Large intestine (tissue), 3 donors: ENCODE measurements around the gene INVS. TPM values are rescaled to one million over a fixed set of nuclear protein-coding genes. Genes with fewer than 3 reads are reported as not detected.
"Not testable (repeated sequence)": the region's sequence is repeated elsewhere in the genome, so short reads cannot be mapped to it uniquely, and the experiment has no call there.

Source experiments
- DNase-seq, 2 donors: peaks; one replicate each; pipeline versions ENCODE4 v3.0.0 to v3.0.0-alpha.2; 2013
- H3K27ac ChIP-seq: one replicate; pipeline ENCODE4 v1.5.1; 2013; ENCODE audit warnings: low read length
- H3K27me3 ChIP-seq: 2 replicates; pipeline ENCODE4 v1.6.1; 2013; ENCODE audit warnings: low read length; ENCODE audit not compliant: control insufficient read depth, insufficient read depth
- H3K36me3 ChIP-seq: 2 replicates; pipeline ENCODE4 v1.6.1; 2013; ENCODE audit warnings: low read length; ENCODE audit not compliant: control insufficient read depth, insufficient read depth
- H3K4me1 ChIP-seq: one replicate; pipeline ENCODE4 v1.6.1; 2013; ENCODE audit warnings: low read length; ENCODE audit not compliant: control insufficient read depth, insufficient read depth
- H3K4me3 ChIP-seq: one replicate; pipeline ENCODE4 v1.5.1; 2013; ENCODE audit warnings: low read length
- H3K9me3 ChIP-seq: one replicate; pipeline ENCODE4 v1.6.1; 2013; ENCODE audit warnings: mild to moderate bottlenecking, low read depth, low read length, moderate library complexity; ENCODE audit not compliant: control insufficient read depth
- WGBS: methylation state at CpG from one replicate; pipeline ENCODE4 v1.1.5; 2013; ENCODE audit warnings: low lambda C conversion rate; ENCODE audit not compliant: insufficient coverage; 5-methylcytosine and 5-hydroxymethylcytosine counted together
- polyA plus RNA-seq: library from polyadenylated mRNA; unstranded; fragments of 120-200 nt; gene quantifications from one replicate; pipeline ENCODE4 v1.2.1, GENCODE V29; 2013

Gene INVS
- polyA plus RNA-seq, 1 donor = 15.8 TPM

DNA sequence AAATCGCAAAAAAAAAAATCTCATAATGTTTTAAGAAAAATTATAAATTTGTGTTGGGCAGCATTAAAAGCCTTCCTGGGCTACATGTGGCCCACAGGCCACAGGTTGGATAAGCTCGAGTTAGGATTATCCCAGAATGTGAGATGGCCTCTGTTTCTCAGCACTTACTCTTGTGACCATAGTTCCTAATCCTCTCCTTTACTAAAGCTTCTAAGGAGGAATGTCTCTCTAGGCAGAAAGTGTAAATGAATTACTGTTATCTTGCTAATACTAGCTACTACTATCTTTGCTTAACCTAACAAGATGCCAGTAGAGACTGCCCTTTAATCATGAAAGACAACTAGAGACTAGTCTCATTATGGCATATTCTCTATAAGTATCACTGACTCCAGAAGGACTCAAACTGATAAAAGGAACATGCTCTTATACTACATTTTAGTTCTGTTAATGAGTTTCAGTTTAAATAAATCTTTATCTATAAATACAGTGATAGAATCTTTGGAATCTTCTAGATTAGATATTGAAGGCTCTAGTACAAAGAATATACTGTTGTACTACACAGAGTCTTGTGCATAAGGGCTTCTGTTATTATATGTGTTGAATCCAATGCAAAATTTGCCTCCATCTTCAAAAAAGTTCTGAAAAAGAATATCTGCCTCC is 13.8 kb downstream of the INVS start:
- Histone ChIP-seq H3K27ac (no peak overlapping the region), H3K4me1 (no peaks in the 10 kb centered on the region), H3K9me3 (no peaks in the 10 kb centered on the region), H3K27me3 (no peaks in the 10 kb centered on the region), H3K36me3 (peaks cover 11% of the 10 kb centered on the region), H3K4me3 (no peak overlapping the region)
- WGBS = 60% methylated on average over 1 of the region's 2 CpGs
- no peak for DNase-seq

DNA sequence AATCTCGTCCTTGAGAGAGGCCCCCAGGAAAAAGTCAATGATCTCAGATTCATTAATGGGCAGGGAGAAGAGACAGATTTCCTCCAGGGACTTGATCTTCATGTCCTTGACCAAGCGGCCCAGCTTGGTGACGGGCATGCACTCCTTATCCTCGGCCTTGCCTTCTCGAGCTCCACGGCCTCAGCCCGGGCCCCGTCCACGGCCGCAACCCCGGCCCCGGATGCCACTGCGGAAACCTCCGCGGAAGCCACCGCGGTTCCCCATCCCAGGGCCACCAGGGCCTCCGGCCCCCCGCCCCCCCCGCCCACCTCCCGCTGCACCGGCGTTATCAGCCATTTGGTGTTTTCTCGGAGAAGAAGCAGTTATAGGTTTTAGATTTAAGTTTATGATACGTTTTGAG is 18.3 kb downstream of the INVS start:
- no peaks in the 10 kb centered on the region for H3K9me3 ChIP-seq
- no peaks in the 10 kb centered on the region for H3K27me3 ChIP-seq
- H3K36me3 ChIP-seq = peaks cover 5% of the 10 kb centered on the region
- H3K27ac ChIP-seq = no peak overlapping the region
- H3K4me3 ChIP-seq = no peak overlapping the region
- no peaks in the 10 kb centered on the region for H3K4me1 ChIP-seq
- DNase-seq = no peak
- WGBS = 100% methylated on average over 1 of the region's 25 CpGs

DNA sequence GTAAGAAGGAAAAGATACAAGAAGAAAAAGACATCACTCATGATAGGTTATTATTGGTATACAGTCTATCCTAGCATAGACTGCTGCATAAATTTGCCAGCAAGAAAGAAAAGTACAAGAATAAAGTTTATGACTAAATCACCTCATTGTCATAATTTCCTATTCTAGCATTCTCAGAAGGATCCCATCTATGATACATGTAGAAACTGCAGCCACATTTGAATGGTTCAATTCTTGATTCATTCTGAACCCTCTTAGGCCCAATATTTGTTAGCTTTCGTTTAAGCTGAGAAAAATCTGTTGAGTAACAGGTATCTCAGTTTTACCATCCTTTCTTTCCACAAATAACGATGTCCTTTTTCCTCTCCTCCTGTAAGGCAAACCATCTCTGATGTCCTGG is 21.2 kb downstream of the INVS start:
- H3K36me3 ChIP-seq = peaks cover 5% of the 10 kb centered on the region
- H3K27ac ChIP-seq = no peak overlapping the region
- H3K4me1 ChIP-seq = no peaks in the 10 kb centered on the region
- DNase-seq = no peak
- WGBS = 100% methylated on average over 2 of the region's 2 CpGs
- no peaks in the 10 kb centered on the region for H3K9me3 ChIP-seq
- H3K27me3 ChIP-seq = no peaks in the 10 kb centered on the region
- no peak overlapping the region for H3K4me3 ChIP-seq

DNA sequence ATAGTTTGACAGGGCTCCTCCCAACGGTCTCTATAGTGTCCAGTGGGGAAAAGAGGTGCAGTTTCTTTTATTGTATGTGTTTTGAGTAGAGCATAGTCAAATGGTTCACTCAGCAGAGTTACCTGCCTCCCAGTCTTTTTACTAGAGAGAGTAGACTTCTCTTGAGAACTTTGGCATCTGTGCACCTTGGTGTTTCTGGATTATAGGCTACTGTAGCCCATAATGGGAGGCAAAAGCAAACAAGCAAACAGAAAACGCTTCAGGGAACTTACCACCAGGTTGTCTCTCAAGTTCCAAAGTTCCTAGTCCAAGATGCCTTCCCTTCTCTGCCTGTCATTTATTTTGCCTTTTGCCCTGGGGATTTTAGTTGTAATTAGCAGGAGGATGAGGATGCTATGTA is 26.2 kb downstream of the INVS start:
- H3K36me3 ChIP-seq = peaks cover 7% of the 10 kb centered on the region
- no CpG with 5 or more reads among the region's 2 CpGs for WGBS
- no peak for DNase-seq
- no peaks in the 10 kb centered on the region for H3K9me3 ChIP-seq
- no peak overlapping the region for H3K4me3 ChIP-seq
- H3K27ac ChIP-seq = no peak overlapping the region
- no peaks in the 10 kb centered on the region for H3K27me3 ChIP-seq
- H3K4me1 ChIP-seq = no peaks in the 10 kb centered on the region

DNA sequence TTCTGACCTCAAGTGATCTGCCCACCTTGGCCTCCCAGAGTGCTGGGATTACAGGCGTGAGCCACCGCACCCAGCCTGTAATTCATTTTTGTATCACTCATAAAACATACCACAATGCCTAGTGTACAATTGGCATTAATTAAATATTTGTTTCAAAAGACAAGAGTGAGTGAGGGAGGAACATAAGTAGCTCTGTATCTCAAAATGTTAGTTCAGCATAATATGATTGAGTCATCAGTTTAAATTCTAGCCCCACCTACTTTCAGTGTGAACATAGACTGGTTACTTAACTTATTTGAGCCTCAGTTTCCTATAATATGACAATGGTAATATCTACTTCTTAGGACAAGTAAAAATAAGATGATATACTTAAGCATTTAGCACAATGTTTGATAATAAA is 26.9 kb downstream of the INVS start:
- H3K27me3 ChIP-seq = no peaks in the 10 kb centered on the region
- WGBS = no CpG with 5 or more reads among the region's 2 CpGs
- H3K36me3 ChIP-seq = peaks cover 7% of the 10 kb centered on the region
- no peak overlapping the region for H3K4me3 ChIP-seq
- no peaks in the 10 kb centered on the region for H3K9me3 ChIP-seq
- no peak overlapping the region for H3K27ac ChIP-seq
- no peak for DNase-seq
- H3K4me1 ChIP-seq = no peaks in the 10 kb centered on the region

DNA sequence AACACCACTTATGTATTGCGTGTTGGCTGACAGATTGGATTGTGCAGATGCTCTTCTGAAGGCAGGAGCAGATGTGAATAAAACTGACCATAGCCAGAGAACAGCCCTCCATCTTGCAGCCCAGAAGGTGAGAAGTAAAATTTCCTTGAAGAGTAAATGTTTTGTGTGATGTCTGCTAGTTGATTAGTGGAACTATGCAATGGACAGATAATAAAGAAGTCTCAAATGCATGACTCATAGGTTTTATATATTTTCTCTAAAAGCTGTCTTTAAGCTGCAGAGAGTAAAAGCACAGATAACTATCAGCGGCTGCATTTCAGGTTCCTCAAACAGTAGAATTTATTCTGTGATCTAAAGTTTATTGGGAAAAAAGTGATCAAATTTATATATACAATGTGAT is 27.4 kb downstream of the INVS start:
- no peaks in the 10 kb centered on the region for H3K27me3 ChIP-seq
- H3K27ac ChIP-seq = no peak overlapping the region
- no peaks in the 10 kb centered on the region for H3K9me3 ChIP-seq
- peaks cover 4% of the 10 kb centered on the region for H3K36me3 ChIP-seq
- H3K4me3 ChIP-seq = no peak overlapping the region
- WGBS = 100% methylated on average over 1 of the region's 2 CpGs
- H3K4me1 ChIP-seq = no peaks in the 10 kb centered on the region
- no peak for DNase-seq

DNA sequence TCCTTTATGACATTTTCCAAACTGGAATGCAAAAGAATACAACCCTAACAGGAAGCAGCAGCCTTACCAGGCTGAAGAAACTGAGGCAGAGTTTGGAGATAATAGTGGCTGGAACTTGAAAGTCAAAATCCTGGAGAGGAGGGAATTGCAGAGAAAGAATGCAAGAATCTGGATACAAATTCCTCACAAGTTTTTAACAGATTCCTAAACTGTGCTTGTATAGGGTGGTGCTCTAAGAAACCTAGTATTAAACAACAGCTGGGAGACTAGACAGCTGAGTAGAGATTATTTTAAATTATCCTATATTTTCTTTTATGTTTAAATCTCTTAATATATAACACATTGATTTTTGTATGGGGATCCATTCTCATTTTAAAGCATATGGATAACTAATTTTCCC is 30.7 kb downstream of the INVS start:
- Histone ChIP-seq H3K36me3 (peaks cover 7% of the 10 kb centered on the region), H3K27ac (no peak overlapping the region), H3K4me1 (no peaks in the 10 kb centered on the region), H3K27me3 (no peaks in the 10 kb centered on the region), H3K4me3 (no peak overlapping the region), H3K9me3 (no peaks in the 10 kb centered on the region)
- DNase-seq = no peak

DNA sequence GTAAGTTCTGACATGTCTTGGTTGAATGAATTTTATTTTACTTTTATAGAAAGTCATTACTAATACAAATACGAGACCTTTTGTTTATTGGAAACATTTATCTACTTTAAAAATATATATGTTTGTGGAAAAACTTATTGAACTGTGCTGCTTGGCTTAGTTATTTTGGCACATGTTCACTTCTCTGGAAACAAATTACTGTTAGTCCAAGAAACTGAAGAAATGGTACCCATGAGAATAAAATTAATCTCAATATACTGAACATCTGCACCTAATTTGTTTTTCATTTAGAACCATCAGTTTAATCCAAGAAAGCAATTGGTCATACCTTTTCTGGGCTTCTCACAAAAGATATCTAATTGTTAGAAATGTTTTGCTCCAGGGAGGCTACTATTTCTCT is 32.2 kb downstream of the INVS start:
- 83% methylated on average over 1 of the region's 1 CpG for WGBS
- Histone ChIP-seq H3K4me1 (no peaks in the 10 kb centered on the region), H3K27ac (no peak overlapping the region), H3K27me3 (no peaks in the 10 kb centered on the region), H3K36me3 (peaks cover 7% of the 10 kb centered on the region), H3K4me3 (no peak overlapping the region), H3K9me3 (no peaks in the 10 kb centered on the region)
- DNase-seq = no peak

DNA sequence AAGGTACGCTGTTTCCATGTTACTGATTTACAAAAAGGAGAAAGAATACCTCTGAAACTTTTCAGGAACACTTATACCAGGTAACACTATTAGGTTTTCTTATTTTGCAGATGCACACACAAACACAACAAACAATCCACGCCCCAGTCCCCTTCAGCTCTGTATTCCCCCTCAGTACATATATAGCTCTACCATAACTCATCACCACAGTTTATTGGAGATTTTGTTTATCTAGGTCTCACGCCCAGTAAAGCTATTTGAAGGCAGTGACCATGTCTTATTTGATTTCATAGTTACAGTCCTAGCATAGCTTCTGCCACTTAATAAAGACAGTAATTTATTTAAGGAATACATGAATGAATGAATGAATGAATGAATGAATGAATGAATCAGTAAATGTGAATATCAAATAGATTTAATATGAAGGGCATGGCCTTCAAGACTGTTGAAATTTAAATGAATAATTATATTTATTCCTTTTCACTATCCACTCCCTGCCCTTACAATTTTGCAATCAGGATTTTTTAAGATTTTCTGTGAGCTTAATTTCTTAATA is 32.9 kb downstream of the INVS start:
- WGBS = 100% methylated on average over 1 of the region's 3 CpGs

DNA sequence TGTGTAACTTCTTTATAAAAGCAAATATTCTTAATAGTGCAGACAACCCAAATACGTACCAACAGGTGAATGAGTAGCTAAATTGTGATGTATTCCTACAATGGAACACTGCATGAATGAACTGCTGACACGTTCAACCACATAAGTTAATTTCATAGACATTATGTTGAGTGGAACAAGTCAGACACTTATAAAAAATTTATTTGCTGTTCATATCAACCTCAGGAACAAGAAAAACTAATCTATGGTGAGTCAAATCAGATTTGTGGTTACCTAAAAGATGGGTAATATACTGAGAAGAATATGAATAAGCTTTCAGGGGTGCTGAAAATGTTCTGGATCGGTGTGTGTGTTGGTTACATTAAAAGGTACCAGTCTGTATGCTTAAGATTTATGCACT is 35.7 kb downstream of the INVS start:
- no peak overlapping the region for H3K4me3 ChIP-seq
- peaks cover 3% of the 10 kb centered on the region for H3K36me3 ChIP-seq
- H3K27me3 ChIP-seq = no peaks in the 10 kb centered on the region
- whole genome bisulfite sequencing = 92% methylated on average over 2 of the region's 3 CpGs
- no peak overlapping the region for H3K27ac ChIP-seq
- no peaks in the 10 kb centered on the region for H3K9me3 ChIP-seq
- no peak for DNase-seq
- no peaks in the 10 kb centered on the region for H3K4me1 ChIP-seq

More for the DNA sequence above, 32.9 kb downstream of the INVS start:
- no peak for DNase-seq
- no peaks in the 10 kb centered on the region for H3K27me3 ChIP-seq
- peaks cover 3% of the 10 kb centered on the region for H3K36me3 ChIP-seq
- no peaks in the 10 kb centered on the region for H3K4me1 ChIP-seq
- H3K4me3 ChIP-seq = no peak overlapping the region
- no peaks in the 10 kb centered on the region for H3K9me3 ChIP-seq
- no peak overlapping the region for H3K27ac ChIP-seq

DNA sequence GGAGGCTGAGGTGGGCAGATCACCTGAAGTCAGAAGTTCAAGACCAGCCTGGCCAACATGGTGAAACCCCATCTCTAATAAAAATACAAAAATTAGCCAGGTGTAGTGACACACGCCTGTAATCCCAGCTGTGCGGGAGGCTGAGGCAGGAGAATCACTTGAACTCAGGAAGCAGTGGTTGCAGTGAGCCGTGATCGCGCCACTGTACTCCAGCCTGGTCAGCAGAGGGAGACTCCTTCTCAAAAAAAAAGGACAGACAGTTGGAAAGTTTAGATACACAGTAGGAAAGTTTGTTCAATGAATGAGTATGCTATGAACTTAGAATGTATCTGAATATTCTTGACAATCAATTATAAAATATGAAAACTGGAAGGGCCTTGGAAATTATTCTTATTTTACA is 37.8 kb downstream of the INVS start:
- H3K27ac ChIP-seq, H3K9me3 ChIP-seq, H3K4me3 ChIP-seq, H3K27me3 ChIP-seq, H3K4me1 ChIP-seq, H3K36me3 ChIP-seq, DNase-seq: not testable (repeated sequence)
- no CpG with 5 or more reads among the region's 5 CpGs for WGBS
